ENCODE results near the gene CROCC2. TPM values are rescaled to one million over a fixed set of nuclear protein-coding genes. Genes with fewer than 3 reads are reported as not detected.

CROCC2 gene
- total RNA-seq, 2 experiments from 2014 or later, result not detected

GRCh38 chr2:240981871-240982800 lies 76.0 kb downstream of the CROCC2 start:
- no peaks in the 10 kb centered on the region for H3K9me2 ChIP-seq (ENCODE audit: insufficient read depth, low read length)
- no peaks in the 10 kb centered on the region for H3K9me3 ChIP-seq (ENCODE audit: low read length)
- no peak overlapping the region for H3K4me3 ChIP-seq (ENCODE audit: low read depth, low read length, poor library complexity, severe bottlenecking)
- no peak overlapping the region for H3K4me2 ChIP-seq (ENCODE audit: low read length)
- no peaks in the 10 kb centered on the region for H3K79me2 ChIP-seq (ENCODE audit: insufficient read depth, low read depth, low read length)
- CTCF ChIA-PET (ENCODE audit: unreplicated experiment), result no interaction called here
- H3K4me1 ChIP-seq (ENCODE audit: insufficient read depth, low read length, poor library complexity, severe bottlenecking), result peaks cover 5% of the 10 kb centered on the region
- no peak overlapping the region for H3K27ac ChIP-seq (ENCODE audit: low read depth, low read length, poor library complexity, severe bottlenecking)
- POLR2A ChIA-PET, result no interaction called here
- BruUV-seq (replicated peaks), result no TSS peak
- intact Hi-C loops (cut with micrococcal nuclease; ENCODE audit: unreplicated experiment), result loop anchor here (2.0 kb wide), 1 partner anchor 237 kb away; no protein-coding TSS in a partner anchor
- DNase-seq (ENCODE audit: low spot score), result no peak
- no peak overlapping the region for H2AFZ ChIP-seq (ENCODE audit: low read length)
- no peaks in the 10 kb centered on the region for H3K36me3 ChIP-seq (ENCODE audit: insufficient read depth, low read length)
- TF ChIP-seq, protein P1, sequence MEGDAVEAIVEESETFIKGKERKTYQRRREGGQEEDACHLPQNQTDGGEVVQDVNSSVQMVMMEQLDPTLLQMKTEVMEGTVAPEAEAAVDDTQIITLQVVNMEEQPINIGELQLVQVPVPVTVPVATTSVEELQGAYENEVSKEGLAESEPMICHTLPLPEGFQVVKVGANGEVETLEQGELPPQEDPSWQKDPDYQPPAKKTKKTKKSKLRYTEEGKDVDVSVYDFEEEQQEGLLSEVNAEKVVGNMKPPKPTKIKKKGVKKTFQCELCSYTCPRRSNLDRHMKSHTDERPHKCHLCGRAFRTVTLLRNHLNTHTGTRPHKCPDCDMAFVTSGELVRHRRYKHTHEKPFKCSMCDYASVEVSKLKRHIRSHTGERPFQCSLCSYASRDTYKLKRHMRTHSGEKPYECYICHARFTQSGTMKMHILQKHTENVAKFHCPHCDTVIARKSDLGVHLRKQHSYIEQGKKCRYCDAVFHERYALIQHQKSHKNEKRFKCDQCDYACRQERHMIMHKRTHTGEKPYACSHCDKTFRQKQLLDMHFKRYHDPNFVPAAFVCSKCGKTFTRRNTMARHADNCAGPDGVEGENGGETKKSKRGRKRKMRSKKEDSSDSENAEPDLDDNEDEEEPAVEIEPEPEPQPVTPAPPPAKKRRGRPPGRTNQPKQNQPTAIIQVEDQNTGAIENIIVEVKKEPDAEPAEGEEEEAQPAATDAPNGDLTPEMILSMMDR (conservative IDR thresholded peaks at IDR 0.05; ENCODE audit: low read length), result no peak
- no peak for TF ChIP-seq EZH2phosphoT487 (IDR thresholded peaks at IDR 0.05; ENCODE audit: borderline replicate concordance, low read depth, low read length)
- no peaks in the 10 kb centered on the region for H4K20me1 ChIP-seq (ENCODE audit: insufficient read depth, low read length)

DNA sequence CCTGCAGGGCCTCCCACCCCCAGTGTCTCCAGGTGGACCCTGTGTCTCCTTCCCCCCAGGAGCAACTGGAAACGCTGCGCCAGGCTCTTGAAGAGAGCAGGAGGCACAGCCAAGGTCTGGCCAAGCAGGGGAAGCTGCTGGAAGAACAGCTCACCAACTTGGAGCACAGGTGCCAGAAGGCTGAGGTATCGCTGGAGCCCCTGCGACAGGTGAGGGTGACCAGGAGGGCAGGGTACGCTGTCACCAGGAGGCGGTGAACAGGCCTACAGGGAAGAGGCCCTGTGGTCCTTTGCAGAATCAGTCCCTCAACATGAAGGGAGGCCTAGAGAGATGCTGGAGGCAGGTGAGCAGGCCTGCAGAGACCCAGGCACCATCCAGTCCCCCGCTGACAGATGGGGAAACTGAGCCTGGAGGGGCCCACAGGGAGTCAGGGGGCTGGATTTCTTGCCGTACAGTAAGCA lies 76.7 kb downstream of the CROCC2 start:
- H3K4me2 ChIP-seq (ENCODE audit: low read length), result no peak overlapping the region
- intact Hi-C loops (cut with micrococcal nuclease; ENCODE audit: unreplicated experiment), result loop anchor here (2.0 kb wide), 1 partner anchor 236 kb away; no protein-coding TSS in a partner anchor
- POLR2A ChIA-PET, result no interaction called here

More for the DNA sequence above, 76.7 kb downstream of the CROCC2 start:
- Histone ChIP-seq H3K9me2 (ENCODE audit: insufficient read depth, low read length) (no peaks in the 10 kb centered on the region), H3K36me3 (ENCODE audit: insufficient read depth, low read length) (no peaks in the 10 kb centered on the region), H3K27ac (ENCODE audit: low read depth, low read length, poor library complexity, severe bottlenecking) (no peak overlapping the region), H4K20me1 (ENCODE audit: insufficient read depth, low read length) (no peaks in the 10 kb centered on the region), H2AFZ (ENCODE audit: low read length) (no peak overlapping the region), H3K4me3 (ENCODE audit: low read depth, low read length, poor library complexity, severe bottlenecking) (no peak overlapping the region), H3K9me3 (ENCODE audit: low read length) (no peaks in the 10 kb centered on the region), H3K4me1 (ENCODE audit: insufficient read depth, low read length, poor library complexity, severe bottlenecking) (peaks cover 13% of the 10 kb centered on the region), H3K79me2 (ENCODE audit: insufficient read depth, low read depth, low read length) (no peaks in the 10 kb centered on the region)
- no TSS peak for BruUV-seq (replicated peaks)
- no peak for DNase-seq (ENCODE audit: low spot score)
- CTCF ChIA-PET (ENCODE audit: unreplicated experiment), result no interaction called here
- TF ChIP-seq EZH2phosphoT487 (IDR thresholded peaks at IDR 0.05; ENCODE audit: borderline replicate concordance, low read depth, low read length), result no peak
- TF ChIP-seq, protein P1 (conservative IDR thresholded peaks at IDR 0.05; ENCODE audit: low read length), result no peak
